HG03135 (cell line): ENCODE results near the gene LOXHD1.

Source experiments
- ATAC-seq: cut with Tn5 transposase; IDR thresholded peaks from one replicate; pipeline ENCODE4 v1.9.1; 2021; ENCODE audit warnings: mild to moderate bottlenecking, moderate library complexity; ENCODE audit not compliant: unreplicated experiment

Gene LOXHD1

DNA sequence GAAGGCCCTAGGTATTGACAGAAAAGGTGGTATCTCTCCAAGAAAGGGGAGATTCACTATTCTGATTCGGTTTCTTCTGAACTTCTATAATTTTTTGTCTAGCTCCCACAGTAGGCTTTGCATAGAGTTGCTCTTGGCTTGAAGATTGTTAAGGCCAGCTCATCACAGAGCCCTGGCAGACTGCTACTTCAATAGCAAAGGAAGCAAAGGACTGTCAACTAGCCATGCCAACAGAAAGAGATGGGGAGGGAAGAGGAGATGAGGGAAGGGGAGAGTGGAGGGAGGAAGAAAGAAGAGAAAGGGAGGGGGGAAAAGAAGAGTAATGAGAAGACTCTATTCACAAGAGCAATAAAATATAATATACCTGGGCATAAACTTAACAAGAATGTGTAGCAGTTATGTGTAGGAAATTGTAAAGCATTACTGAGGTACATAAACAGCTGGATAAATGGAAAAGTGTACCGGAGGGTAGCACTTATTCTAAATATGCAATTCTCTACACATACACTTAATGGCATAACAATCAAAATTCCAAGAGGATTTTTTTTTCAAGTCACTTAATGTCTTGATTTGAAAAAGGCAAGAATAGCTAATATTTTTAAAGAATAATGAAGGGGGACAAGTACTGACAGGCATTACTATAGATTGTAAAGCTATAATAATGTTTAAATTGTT, 102.5 kb downstream of the LOXHD1 start:
- ATAC-seq, result no peak

DNA sequence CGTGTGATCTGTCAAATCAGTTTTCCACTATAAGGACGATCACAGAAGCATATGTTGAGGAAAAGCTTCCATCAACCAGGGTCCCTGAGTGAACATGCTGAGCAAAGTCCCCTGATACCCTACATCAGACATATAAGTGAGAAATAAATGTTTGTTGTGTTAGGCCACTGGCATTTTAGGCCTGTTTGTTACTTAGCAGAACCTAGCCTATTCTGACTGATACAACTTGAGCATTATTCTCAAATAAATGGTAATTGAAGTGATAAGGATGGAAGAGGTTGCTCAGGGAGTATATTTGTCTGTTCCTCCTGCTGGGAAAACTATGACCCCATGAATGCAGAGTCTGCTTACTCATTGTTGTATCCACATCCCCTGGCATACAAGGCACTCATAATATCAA, 106.4 kb downstream of the LOXHD1 start:
- ATAC-seq, result no peak

DNA sequence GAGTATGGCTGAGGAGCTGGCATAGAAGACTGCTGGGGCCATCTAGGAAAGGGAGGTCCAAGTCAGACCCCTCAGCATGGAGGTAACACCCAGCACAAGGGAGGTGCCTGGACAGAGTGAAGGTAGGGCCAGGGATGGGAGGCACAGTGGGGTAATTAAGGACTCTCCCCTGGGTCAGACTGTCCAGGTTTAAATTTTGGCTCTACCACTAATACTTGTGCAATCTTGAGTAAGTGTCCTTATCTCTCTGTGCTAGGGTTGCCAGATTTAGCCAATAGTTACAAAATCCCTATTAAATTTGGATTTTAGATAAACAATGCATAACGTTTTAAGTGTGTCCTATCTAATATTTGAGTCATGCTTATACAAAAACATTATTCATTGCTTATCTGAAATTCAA, 109.5 kb downstream of the LOXHD1 start:
- no peak for ATAC-seq

GRCh38 chr18:46546111-46546640, 110.8 kb downstream of the LOXHD1 start:
- no peak for ATAC-seq

- no peak for ATAC-seq
These were observed 114.5 kb downstream of the LOXHD1 start for GRCh38 chr18:46542545-46542944.

- ATAC-seq, result no peak
These were observed 115.3 kb downstream of the LOXHD1 start for GRCh38 chr18:46541626-46542189.

- ATAC-seq, result no peak
These were observed 118.6 kb downstream of the LOXHD1 start for GRCh38 chr18:46538376-46538775.

- ATAC-seq, result no peak
These were observed 120.7 kb downstream of the LOXHD1 start for GRCh38 chr18:46536215-46536874.

- ATAC-seq, result no peak
These were observed 125.5 kb downstream of the LOXHD1 start for GRCh38 chr18:46531482-46531881.

- ATAC-seq, result no peak
These were observed 129.0 kb downstream of the LOXHD1 start for GRCh38 chr18:46528037-46528436.

- ATAC-seq, result no peak
These were observed 137.2 kb downstream of the LOXHD1 start for GRCh38 chr18:46519870-46520269.

DNA sequence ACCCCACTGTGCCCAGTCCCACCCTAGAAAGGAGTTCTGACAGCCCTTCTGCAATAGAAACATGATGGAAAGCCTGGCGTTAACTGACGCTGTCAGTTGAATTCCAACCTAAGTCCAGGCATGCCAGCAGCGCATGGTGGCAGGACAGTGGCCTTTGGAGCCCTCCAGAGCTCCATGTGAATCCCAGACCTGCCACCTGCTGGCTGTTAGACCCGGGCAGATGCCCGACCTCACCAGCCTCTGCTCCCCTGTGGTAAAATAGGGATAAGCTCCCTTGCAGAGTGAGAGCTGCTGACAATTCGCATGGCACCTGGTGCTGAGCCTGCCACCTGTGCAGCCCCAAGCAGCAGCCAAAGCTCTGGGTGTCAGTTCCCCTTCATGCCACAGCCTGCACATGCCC, 138.6 kb downstream of the LOXHD1 start:
- no peak for ATAC-seq

DNA sequence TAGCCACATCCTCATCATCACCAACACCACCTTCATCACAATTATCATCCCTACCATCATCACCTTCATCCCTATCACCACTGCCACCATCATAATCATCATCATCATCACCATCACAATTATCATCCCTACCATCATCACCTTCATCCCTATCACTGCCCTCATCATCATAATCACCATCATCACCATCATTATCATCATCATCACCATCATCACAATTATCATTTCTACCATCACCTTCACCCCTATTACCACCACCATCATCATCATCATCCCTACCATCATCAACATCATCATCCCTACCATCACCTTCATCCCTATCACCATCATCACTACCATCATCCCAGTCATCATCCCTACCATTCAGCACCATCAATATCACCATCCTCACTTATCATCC, 140.5 kb downstream of the LOXHD1 start:
- ATAC-seq, result no peak

DNA sequence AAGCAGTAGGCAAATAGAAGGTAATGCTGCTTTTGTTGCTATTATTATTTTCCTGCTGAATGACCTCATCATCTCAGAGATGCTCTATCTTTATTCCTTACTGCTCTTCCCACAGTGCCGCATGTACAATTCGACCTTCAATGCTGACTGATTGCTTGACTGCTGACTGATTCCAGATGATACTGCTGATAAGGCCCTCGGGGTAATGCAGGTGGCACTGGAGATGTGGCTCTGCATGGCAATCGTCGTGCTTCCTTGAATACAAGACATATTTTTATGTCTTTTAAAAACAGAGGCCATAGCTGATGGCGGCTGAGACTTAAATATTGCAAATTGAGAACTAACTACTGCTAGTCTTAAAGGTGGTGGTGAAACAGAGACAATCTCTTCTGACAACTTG, 146.6 kb downstream of the LOXHD1 start:
- no peak for ATAC-seq

- ATAC-seq, result no peak
These were observed 147.5 kb downstream of the LOXHD1 start for GRCh38 chr18:46509530-46509929.

- ATAC-seq, result no peak
These were observed 149.9 kb downstream of the LOXHD1 start for GRCh38 chr18:46506974-46507586.

GRCh38 chr18:46502444-46502843, 154.6 kb downstream of the LOXHD1 start:
- ATAC-seq, result no peak

DNA sequence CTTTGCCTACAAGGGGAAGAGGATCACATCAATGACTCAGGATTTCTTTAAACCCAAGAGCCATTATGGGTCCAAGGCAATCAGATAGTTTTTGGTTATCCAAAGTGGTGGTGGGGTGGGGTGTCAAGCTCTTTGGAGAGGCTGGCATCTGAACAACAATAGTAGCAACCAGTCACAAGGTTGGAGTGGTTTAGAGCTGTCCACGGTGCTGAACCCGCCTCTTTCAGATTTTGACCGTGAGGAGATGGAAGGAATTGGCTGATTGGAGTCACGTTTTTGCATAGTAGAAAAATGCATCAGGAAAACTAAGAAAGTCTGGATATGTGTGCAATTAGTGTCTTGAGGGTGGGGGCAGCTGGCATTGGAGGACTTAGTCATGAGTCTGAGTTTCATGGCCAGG, 159.9 kb downstream of the LOXHD1 start:
- ATAC-seq, result no peak

- ATAC-seq, result no peak
These were observed 168.4 kb downstream of the LOXHD1 start for GRCh38 chr18:46488471-46489213.

- ATAC-seq, result no peak
These were observed 171.3 kb downstream of the LOXHD1 start for GRCh38 chr18:46485675-46486194.

GRCh38 chr18:46484971-46485370, 172.0 kb downstream of the LOXHD1 start:
- ATAC-seq, result no peak
